GM18907 (cell line): Measurements from ENCODE around the gene AKAP5.
A peak's percentile ranks its signal among the peaks of the same experiment; 100 is the strongest.
"Not testable (repeated sequence)": the region's sequence is repeated elsewhere in the genome, so short reads cannot be mapped to it uniquely, and the experiment has no call there.

Experiments
- ATAC-seq: cut with Tn5 transposase; IDR thresholded peaks from one replicate; pipeline ENCODE4 v1.9.1; 2021; ENCODE audit warnings: mild to moderate bottlenecking, moderate library complexity; ENCODE audit not compliant: unreplicated experiment

AKAP5 gene

DNA sequence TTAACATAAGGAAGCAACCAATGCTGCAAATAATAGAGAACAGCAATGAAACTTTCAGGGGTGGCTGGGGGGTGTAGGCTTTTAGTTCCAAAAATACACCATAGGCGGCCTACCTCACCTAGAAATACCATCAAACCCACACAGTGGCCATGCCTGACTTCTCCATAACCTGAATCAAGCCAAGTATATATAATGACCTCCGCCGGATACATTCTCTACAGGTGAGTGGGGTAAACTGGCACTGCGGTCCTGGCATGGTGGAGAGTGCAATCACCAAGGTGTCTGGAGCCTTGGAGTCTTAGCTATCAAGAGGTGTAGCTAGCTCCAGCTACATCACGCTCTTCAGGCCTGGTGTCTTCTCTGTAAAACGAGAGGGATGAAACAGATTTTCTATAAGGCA, 37.2 kb downstream of the AKAP5 start:
- no peak for ATAC-seq

DNA sequence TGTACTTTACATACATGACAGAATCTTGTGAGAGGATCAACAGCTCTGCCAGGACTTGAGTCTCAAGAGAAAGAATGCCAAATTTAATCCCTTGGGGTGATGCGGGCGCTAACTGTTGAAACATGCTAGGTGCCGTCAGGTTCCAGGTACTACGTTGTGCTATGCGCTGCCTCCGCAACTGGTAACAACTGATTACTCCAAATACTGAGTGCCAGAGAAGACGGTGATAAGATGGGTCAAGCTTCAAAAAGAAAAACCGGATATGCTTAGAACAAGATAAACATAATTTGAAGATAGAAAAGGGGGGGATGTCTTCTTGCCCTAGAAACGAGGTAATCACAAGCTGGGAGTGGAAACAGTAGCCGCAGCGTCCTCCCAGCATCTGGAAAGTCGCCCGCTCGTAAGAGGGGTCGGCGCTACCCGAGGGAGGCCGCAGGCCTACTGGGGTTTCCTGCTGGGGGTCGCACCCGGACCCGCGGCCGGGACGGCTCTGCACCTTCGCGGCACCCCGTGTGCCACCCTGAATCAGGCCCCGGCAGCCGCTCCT, 37.7 kb downstream of the AKAP5 start:
- no peak for ATAC-seq

DNA sequence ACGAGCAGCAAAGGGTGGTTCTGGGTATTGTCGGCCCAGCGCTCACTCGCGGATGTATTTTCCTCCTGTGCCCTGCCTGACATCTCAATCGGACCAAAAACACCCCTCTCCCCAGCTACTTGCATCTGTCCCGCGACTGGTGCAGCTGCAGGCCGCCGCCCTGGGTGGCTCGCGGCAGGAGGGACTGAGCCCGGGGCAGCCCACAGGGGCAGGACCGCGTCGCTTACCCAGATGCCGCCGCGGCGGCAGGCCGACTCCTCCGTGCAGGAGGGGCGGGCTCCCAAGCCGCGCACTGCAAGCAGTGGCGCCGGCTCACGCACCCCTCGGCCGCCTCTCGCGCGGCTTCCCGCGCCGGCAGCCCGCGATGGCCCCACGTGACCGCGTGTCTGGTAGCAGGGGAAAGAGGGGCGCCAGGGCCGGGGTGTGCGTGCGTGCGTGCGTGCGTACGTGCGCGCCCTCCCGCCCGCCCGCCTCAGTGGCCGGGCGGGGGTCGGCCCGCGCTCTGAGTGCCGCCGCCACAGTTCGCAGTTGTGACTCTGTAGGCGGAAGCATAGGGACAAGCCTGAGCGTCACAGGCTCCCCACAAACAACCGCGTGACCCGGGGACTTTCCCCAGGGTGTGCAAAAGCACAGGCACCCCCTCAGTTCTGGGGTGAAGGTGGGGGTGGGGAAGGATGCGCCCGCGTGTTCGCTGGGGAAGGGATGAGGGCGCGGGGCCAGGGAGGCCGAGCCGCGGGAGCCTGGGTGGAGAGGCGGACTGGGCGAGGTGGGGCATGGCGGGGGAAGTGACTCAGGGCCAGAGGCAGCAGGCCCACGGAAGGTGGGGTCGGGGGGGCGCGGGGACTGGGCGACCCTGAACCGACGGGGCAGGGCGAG, 38.4 kb downstream of the AKAP5 start, which contains the start of gene ZBTB25:
Gene ZBTB25, minus strand, starts transcription at position 405 of the 876 bp plus-strand sequence. CDS start 13,305 bp downstream, outside the sequence.
- ATAC-seq, result peak; percentile 72

DNA sequence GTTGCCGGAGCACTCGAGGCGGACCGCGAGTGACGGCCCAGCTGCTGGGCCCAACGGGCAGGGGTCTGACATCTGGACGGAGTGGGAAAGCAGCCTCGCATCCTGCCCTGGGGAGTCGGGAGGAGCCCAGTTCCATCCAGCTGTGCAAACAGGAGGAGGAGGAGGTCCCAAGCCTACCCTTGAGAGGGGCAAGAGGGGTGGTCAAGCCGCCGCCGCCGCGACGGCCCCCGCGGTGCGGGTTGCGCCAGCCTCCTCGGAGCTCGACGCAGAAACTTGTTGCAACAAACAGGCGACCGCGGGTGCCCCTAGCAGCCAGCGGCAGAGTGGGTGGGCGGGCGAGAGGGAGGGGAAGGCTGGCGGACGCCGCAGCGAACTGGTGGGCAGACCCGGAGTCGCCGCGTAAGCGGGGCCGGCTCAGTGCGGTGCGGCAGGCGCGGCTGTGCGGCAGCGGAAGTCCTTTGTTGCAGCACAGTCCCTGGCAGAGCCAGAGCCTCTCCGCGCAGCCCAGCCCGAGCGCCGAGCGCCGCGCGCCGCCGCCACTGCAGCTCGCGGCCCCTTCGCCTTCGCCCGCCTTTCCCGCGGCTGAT, 39.1 kb downstream of the AKAP5 start, which contains the start of gene ZBTB1:
Gene ZBTB1, plus strand, starts transcription at position 461 of the 587 bp plus-strand sequence. CDS start 16,735 bp downstream, outside the sequence.
- peak; percentile 40 for ATAC-seq

DNA sequence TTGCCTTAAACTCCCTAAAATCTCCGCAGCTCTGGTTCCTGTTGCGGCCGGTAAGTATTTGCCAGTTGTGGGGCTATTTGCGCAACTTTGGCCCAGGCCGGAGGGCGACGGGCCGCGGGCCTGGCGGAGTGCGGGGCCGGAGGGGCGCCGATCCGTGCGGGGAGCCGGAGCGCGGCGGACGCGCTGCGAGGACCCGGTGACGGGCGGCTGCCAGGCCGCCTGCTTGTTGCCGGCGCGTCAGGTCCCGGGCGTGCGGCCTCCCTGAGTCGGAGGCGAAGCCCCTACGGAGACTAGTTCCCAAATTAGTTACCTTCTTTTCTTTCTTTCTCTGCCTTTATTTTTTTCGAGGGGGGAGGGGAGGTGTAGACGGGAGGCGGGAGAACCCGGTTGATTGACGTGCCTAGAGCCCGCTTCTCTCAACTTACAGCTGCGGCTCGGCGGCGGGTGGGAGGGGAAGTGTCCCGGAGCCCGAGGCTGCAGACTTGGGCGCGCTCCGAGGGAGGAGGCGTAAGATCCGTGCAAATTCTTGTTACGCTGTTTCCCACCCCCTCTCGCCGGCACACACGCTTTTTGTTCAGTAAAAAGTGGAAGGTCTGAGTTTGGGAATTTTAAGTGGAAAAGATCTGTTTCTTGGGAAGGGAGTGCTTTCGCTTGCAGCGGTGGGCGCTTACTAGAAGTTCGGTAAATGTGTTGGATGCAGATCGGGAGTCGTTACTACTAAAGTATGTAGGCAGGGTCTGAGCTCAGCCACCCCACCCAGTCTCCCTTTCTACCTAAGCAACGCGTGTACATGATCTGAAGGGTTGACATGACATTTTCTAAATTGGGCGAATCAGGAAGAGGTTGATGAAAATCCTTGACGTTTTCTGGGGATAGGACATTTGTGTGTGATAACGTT, 39.8 kb downstream of the AKAP5 start:
- peak; percentile 26 for ATAC-seq

DNA sequence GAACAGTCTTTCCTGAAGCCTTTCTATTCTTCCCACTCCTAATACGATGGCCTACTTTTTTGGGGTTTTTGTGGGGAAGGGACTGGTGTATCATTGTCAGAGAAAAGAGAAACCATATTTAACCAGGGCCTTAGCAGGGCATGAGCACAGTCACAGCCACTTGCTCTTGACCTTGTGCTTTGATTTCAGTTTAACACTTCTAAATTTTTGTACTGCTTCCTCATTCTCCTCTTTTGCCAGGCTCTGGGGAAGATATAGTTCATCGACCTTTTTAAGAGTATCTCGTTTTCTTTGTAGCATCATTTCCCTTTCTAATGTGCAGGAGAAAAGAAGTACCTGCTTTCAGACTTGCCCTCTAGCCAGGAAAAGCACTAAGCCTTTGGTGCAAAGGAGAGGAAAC, 41.4 kb downstream of the AKAP5 start:
- ATAC-seq, result no peak

DNA sequence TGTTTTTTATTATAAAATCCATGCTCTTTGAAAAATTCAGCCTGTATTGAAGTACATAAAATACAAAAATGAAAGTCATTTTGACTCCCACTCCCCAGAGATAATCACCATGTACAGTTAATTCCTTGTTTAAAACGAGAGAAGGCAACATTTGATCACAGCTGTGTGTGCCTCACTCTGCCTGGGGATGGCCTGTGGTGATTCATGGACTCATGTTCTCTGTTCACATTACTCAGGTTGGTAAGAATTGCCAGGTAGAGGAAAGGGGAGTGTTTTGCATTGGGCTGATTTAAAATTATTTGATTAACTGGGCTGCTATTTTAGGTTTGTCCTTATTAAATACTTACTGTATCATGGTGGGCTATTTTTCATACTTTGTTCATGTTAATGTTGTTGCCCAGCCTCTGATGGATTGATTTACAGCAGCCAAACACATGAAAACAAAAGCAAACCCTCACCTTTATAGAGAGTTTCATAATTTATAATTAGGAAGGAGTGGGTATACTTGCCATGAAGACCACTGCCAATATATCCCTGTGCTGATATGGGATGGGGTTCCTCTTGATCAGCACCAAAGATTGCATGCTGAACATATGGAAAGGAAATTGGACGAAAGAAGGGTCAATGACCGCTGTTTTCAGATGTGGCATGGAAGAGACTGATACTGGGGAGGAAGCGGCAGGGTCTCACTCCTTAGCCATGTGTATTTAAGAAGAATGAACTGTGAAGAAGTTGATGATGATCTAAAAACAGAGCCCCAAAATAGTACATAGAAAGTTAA, 42.3 kb downstream of the AKAP5 start:
- no peak for ATAC-seq

DNA sequence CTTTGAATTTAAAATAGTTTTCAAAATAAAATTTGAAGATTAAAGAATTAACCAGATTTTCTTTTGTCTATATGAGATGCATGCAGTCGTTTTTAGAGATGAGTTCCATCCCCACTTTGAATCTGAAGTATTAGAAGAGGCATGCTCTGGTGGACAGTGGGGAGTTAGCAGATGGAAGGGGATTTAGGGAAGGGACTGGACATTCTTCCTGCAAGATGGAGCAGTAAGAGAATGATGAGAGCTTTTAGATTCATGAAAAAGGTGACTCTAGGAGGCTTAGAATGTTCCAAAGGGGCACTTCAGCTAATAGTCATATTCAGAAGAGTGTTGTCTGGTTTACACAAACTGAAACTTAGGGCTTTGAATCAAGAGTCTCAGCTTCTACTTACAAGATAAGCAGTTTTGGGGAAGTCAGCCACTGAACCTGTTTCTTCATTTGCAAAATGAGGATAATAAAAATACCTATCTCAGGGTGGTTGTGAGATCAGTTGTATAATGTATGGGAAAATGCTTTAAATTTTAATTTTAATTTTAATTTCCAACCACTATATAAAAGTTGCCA, 43.0 kb downstream of the AKAP5 start:
- ATAC-seq, result no peak

DNA sequence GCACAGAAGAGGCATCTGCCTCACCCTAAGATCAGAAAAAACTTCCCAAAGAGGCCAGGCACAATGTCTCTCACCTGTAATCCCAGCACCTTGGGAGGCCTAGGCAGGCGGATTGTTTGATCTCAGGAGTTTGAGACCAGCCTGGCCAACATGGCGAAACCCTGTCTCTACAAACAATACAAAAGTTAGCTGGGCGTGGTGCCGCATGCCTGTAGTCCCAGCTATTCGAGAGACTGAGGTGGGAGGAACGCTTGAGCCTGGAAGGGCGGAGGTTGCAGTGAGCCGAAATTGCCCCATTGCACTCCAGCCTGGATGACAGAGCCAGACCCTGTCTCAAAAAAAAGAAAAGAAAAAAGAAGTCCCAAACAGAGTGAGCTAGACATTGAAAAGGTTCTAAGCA, 43.7 kb downstream of the AKAP5 start:
- no peak for ATAC-seq

DNA sequence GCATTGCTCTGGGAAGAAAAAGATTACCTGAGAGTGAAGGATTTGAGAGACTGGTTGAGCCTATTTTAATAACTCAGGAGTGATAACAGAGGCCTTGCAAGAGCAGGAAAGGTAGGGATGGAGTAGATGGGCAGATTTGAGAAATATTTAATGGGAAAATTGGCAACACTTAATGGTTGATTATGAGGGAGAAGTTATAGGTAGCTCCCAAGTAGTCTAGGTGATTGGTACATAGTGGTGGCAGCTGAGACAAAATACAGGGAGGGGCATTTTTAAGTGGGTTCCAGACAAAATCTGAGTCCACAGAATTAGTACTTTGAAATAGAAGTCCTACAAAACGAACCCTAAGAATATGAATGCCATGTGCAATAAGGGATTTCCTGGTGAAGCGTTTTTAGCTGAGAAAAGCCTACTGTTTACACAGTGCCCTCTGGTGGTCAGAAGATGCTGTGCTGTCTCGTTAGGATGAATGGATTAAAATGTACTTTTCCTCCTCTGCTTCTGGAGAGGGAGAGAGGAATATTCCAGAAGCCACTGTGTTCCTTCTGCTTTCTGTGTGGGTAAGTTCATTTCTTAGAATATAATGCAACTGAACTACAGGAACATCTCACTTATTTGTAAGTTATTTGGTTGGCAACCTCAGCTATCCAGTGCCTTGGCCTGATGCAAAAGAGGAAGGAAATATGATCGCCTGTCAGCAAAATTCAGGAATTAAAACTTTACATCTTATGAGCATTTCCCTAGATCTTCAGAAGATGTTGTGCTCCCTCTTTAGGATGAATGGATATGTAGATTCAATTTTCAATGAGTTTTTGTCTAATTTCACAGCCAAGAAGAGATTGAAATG, 45.7 kb downstream of the AKAP5 start:
- no peak for ATAC-seq

DNA sequence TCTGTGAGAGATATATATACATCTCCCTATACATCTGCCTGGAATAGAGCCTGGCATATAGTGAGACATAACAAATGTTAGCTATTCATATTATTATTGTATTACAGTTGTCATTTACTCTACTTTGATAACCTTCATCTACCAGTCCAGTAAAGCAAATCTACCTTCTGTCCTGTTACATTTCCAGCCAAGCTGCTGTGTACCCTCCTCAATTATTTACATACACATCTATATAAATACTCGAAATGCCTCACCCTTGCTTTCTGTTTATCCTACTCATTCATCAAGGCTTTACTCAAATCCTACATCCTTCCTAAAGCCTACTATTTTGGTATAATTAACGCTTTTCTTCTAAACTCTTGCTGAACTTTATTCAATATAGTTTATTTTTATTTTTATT, 48.0 kb downstream of the AKAP5 start:
- no peak for ATAC-seq

DNA sequence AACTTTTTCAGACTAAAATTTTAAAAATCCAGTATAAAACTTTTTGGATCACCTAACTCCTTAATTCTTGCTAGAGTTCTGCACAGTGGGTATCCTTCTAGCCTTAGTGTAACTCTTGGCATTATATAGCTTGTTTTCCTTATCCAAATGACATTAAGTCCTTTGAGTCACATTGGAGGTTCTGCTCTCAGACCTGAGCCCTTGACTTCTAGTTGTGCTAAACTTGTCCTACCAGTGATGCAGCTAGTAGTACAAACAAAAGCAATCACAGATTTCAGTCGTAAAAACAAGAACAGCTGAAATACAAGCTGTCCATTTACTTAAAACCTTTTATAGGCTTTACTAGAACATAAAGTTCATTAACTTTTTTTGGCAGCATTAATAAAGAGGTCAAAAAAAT, 49.8 kb downstream of the AKAP5 start:
- ATAC-seq, result no peak

DNA sequence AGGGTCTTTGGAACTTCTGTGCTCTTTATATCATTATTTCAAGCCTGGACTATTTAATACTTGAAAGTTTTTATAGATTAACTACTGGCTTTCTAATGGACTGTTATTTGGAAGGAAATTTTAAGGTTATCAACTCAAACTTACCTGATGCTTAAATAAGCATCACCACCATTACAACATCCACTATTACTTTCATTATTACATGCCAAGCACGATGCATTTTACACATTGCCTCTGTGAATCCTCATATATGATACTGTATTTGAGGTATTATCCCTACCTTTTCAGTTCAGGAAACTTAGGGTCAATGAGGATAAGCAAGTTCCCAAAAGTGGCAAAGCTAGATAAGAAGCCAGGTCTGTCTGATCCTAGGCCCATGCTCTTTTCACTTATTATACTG, 51.7 kb downstream of the AKAP5 start:
- no peak for ATAC-seq

DNA sequence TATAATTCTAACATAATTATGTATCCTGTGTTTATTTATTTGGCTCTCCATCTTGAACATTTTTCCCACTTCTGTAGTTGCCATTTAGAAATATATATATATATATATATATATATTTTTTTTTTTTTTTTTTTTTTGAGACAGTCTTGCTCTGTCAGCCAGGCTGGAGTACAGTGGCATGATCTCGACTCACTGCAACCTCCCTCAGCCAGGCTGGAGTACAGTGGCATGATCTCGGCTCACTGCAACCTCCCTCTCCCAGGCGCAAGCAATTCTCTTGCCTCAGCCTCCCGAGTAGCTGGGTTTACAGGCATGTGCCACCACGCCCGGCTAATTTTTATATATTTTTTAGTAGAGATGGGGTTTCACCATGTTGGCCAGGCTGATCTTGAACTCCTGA, 52.4 kb downstream of the AKAP5 start:
- ATAC-seq, result not testable (repeated sequence)

DNA sequence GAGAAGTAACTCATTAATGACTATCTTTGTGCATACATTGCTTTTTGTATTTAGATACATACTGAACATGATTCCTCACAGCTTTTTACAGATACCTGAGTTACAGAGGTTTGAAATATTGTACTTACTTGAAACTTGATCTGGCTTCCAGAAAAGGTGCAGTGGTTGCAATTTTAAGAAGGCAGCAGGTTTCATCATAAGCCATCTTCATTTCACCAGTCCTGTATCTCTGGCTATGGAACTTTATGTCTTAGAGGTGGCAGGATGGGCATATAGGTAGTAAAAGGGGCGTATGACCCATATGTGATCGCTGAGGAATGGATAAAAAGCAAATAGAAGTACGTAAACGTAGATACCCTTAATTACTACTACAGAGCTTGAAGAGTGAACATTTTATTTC, 52.9 kb downstream of the AKAP5 start:
- ATAC-seq, result no peak

DNA sequence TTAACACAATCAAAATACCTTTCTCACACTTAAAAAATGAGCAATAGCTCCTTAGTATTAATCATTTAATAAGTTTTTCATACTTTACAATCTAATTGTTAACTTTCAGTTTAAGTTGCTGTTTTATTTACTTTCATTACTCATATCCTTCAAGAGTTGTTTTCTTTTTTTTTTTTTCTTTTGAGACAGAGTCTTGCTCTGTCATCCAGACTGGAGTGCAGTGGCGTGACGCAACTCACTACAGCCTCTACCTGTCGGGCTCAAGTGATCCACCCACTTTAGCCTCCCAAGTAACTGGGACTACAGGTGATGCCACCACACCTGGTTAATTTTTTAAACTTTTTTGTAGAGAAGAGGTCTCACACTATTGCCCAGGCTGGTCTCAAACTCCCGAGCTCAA, 55.4 kb downstream of the AKAP5 start:
- ATAC-seq, result no peak

DNA sequence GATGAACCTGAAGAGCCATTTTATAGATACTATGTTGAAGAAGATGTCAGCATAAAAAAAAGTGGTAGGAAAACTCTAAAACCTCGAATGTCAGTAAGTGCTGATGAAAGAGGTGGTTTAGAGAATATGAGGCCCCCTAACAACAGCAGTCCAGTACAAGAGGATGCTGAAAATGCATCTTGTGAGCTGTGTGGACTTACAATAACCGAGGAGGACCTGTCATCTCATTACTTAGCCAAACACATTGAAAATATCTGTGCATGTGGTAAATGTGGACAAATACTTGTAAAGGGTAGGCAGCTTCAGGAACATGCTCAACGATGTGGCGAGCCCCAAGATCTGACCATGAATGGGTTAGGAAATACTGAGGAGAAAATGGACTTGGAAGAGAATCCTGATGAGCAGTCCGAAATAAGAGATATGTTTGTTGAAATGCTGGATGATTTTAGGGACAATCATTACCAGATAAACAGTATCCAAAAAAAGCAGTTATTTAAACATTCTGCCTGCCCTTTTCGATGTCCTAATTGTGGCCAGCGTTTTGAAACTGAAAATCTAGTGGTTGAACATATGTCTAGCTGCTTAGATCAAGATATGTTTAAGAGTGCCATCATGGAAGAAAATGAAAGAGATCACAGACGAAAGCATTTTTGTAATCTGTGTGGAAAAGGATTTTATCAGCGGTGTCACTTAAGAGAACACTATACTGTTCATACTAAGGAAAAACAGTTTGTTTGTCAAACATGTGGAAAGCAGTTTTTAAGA, 57.5 kb downstream of the AKAP5 start:
- no peak for ATAC-seq
